ENCODE measurements around the gene LAMB4.

LAMB4 gene

DNA sequence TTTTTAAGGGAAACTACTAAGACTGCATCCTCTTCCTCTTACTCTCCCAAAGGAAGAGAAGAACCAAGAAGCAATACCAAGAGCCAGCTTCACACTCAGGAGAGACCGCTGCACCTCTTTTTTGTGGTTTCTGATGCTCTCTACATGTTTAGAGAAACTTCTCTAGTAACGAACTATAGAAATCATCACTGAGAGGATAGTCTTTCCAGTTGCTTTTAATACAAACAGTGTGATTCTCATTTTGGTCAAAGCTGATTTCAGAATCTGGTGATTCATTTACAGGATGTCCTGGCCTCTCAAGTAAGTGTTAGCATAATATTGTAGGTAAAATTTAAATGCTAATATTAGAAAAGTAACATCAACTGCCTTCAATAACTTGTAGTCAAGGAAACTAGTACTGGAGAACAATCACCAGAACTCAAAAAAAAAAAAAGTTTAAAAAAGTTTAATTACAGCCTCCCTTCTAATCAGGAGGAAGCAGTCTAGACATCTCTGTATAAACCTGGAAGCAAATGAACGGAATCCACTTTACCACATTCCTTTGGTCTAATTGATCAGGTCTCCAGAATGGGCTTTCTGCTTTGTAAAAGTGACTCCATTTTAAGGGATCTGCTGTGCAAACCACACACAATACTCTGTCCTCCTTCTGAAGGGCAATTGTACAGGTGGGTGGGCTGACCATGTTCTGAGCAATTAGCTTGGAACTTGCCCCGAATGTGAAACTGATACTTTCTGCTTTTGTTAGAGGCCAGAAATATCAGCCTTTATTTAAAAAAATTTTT lies 130.2 kb downstream of the LAMB4 start:
- DNase-seq (ENCODE audit: low read depth in 2 of 2, low spot score in 1 of 2) = no peak

DNA sequence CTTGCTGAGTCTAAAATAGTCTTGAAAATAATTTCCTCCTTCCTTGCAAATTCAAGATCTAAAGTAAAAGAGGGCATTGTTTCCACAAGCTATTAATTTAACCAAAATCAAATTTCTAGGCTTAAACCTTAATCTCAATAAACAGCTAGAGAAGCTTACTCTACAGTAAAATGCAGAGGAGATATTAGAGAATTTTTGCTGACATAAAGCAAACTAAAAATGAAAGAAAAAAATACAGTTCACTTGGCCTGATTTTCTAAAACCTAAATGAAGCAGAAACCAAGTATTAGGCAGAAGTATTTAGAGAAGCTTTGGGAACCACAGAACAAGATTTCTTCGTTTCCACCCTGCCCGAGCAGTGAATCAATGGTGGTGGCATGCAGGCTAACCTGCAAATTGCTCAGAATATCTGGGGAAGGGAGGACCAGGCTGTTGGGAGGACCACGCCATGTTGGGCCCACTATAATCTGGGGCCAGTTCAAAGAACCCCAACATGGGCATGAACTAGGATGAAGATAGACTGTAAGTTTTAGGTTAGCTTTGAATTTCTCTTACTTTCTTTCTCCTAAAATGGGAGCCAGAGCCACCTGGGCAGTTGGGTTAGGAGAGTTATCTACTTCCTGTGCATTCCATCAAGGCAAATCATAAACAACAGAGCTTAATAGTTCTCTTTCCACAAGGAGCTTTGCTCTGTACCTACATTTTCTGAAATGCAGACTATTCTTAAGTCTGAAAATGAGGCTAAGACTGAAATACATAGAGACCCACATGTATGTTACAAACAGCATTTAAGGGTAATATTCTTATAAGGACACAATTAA lies 131.3 kb downstream of the LAMB4 start:
- no peak for DNase-seq (ENCODE audit: low read depth in 2 of 2, low spot score in 1 of 2)

DNA sequence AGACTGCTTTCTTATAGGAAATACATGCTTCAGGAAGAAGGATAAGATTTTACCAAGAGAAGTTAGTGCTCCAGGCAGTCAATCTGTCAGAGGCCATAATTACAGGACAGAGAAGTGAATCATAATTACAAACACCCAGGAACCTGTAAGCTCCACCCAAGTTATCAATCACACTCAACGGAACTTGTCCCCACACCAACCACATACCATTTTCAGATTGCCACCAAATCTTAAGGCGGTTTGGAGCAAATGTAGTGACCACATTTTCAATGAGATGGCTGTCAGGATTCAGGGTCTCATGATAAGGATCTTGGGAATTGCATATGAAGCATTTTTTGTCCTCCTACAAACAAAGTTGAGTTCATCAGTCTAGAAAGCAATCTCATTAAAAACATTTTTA lies 132.0 kb downstream of the LAMB4 start:
- DNase-seq (ENCODE audit: low read depth in 2 of 2, low spot score in 1 of 2) = no peak

DNA sequence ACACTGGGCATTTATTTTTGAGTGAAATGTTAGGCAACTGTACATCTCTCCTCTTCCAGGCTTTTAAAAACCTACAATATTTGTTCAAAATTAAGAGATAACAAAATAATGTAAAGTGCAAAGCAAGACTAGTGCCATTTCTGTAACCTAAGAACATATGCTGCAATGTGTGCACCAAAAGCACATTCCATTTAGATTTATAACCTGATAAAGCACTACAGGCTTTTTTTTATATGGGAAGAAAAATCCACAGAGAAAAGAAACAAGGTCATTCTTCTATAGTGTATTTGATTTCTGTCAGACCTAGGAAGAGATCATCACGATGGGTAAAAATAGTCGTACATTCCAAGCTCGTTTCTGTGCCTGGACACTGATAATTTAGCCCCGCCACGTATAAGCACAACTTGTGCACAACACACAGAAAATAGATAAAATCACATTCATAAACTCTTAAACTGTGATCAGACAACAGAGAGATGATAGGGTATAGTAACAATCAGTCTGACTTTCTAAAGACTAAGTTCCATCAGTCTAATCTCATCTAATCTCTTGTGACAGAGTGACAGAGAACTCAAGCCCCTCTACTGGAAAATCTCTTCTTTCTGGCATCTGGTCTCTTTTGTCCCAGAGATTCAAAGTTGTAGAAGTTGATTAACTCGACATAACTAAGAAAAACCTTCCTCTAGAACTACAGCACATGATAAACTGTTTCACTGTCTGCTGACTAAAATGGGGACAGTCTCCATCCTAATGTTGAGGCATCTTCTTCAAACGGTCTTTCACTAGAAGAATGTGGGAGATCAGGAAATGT lies 133.9 kb downstream of the LAMB4 start:
- DNase-seq (ENCODE audit: low read depth in 2 of 2, low spot score in 1 of 2) = no peak

DNA sequence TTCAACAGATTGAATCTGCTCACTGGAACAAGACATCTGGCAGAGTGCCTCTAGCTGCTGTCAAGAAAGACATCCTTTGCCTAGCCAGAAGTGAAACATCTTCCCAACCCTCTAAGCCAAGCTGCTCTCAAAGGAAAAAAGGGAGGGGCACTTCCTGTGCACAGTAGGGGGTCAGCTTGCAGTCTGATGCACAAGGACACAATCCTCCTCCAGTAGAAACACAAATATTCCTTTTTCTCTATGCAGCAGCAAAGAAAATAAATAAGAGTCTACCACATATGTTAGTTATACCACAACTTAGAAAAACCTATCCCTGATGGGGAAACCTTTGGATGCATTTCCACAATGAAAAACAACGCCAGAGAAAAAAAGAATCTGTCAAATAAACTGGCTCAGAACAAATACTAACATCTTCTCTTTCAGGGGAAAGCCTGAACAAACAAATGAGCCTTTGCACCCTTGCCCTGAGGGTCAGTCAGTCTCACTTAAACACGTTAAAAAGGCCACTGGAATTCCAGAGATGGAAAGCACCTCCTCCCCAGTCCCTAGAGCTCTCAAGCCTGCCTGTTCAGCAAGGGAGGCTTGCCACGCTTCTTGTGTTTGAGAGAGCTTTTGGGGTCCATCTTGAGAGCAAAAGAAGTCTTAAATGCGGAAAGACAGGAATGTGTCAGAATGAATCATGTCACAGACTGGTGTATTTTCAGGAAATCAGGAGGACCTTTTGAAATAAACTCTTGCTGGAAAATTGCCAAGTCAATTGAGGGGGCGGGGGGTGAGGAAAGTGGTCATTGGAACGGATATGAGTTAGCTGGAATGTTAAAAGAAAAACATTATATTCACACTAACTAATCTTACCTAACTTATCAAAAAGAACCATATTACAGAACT lies 134.7 kb downstream of the LAMB4 start:
- DNase-seq (ENCODE audit: low read depth in 2 of 2, low spot score in 1 of 2) = no peak

DNA sequence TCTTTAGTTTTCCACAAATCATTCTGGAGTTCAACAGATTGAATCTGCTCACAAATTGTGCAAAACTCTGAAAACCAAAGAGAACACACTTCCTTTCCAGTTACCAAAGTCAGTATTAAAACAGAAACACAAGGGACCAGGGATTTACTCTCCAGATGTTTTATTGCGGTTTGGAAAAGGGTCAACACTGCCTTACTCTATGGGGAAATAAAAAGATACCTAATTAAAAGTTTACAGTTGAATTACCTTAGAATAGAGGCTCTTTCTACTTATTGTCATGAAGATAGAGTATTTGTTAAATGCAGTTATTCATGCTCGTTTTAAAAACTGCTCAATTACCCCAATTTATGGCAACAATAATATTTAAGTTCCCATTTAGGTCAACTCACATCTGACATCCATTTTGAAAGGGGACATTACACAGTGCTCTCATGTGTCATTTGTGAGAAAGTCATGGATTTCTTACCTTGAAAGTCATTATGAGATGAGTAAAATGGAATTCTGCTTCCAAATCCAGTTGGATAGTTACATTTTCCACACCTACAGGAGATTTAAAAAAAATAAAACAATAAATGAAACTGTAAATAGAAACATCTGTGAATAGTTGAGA lies 135.6 kb downstream of the LAMB4 start:
- no peak for DNase-seq (ENCODE audit: low read depth in 2 of 2, low spot score in 1 of 2)

DNA sequence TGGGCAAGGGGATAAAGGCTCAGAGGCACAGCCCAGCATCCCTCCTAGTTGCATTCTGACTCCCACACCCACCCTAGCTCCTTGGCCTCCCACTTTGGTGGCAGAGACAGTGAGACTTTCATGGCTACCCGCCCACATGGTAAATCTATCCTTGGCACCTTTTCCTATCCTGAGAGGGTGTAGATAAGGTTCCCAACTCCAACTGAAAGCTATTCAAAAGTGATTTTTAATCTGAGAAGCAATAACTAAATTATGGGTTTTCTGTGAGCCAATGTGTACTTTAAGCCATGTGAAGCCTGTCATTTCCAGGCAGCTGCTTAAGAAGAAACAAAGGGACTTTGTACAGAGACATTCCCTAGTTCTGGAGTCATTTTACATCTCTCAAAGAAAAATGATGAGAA lies 136.3 kb downstream of the LAMB4 start:
- no peak for DNase-seq (ENCODE audit: low read depth in 2 of 2, low spot score in 1 of 2)

DNA sequence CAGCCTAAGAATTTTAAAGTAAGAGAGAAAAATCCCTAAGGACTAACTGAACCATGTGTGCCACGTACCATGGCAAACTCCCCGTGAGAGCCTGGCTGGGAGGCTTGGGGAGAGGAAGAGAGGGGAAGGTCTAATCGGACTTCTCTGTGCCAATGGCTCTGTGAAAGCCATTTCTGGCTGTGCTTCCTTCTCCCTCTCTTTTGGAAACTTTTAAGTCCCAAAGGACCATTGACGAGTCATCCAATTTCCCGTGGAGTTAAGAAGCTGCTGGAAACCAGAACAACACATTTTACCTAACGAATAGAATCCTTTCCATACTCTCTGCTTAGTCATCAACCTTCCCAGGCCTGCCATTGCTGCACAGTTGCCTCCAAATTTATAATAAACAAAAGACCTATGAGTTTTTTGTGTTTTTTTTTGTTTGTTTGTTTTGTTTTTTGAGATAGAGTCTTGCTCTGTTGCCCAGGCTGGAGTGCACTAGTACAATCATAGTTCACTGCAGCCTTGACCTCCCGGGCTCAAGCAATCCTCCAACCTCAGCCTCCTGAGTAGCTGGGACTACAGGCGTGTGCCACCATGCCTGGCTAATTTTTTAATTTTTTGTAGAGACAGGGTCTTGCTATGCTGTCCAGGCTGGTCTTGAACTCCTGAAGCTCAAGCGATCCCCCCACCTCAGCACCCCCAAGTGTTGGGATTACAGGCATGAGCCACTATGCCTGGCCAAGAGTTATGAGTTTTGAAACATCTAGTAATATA lies 140.4 kb downstream of the LAMB4 start:
- no peak for DNase-seq (ENCODE audit: low read depth in 2 of 2, low spot score in 1 of 2)

DNA sequence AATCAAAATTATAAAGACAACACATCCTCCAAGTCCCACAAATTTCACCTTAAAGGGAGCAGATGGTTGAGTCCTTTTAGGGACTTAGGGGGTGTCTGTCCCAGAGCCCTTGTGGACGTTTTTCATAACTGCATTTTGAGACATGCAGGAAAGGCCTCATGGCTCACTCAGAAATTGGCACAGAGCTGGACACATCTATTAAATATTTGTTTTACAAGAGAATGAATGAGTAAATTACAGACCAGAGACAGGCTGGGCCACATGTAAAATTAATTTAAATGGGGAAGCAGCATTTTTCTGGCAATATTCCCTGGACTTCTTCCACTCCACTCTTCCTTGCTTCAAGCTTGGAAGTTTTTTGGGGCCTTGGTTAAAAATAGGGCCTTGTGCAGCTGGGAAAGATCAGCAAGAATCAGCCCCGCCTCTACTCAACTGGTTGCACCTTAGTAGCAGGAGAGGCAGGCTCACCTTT lies 147.2 kb downstream of the LAMB4 start:
- no peak for DNase-seq (ENCODE audit: low read depth in 2 of 2, low spot score in 1 of 2)

DNA sequence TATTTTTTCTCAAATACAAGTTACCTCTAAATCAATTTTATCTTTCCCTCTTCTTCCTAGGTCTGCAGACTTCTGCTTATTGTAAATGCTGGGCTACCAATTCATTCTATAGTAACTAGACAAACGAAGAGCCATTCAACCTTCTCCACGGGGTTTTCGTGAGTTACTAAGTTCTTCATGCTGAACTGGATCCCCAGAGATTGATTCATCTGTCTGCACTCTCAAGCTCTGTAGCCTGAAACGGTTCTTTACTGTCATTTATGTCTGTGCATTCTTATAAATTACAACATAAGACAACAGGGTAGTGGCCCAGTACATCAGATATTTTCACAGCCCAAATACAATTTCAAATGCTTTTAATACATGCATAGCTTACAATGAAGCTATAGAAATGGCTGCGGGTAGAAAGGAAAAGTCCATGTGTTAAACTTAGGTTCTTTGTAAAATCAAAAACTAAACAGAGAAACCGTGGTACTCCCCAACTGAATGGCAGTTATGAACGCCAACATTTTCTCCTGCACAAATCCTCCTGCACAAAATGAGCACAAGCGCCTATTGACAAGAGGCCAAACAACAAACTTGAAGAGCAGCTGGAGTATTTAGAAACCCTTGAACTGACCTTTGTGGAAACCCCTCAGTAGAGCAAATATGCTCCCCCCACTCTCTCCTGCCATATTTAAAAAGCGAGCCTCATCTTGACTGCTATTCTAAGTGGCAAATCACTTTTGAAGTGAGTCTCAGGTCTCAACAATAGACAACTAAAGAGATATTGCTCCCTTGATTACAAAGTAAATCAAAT lies 147.9 kb downstream of the LAMB4 start:
- no peak for DNase-seq (ENCODE audit: low read depth in 2 of 2, low spot score in 1 of 2)

DNA sequence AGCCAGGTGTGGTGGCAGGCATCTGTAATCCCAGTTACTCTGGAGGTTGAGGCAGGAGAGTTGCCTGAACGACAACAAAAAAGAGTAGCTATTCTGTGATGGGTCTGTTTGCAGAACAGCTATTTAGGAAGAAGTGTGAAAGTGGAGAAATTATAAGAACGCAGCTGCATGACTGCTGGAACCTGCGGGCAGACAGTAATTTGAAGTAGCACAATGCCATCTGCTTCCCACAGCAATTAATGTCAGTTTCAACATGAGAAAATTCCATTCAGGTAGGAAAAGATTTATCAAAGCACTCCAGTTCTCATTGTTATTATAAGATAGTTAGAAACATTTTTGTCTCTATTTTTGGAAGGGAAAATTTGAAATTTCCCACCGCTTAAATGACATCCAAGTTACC lies 148.7 kb downstream of the LAMB4 start:
- no peak for DNase-seq (ENCODE audit: low read depth in 2 of 2, low spot score in 1 of 2)

DNA sequence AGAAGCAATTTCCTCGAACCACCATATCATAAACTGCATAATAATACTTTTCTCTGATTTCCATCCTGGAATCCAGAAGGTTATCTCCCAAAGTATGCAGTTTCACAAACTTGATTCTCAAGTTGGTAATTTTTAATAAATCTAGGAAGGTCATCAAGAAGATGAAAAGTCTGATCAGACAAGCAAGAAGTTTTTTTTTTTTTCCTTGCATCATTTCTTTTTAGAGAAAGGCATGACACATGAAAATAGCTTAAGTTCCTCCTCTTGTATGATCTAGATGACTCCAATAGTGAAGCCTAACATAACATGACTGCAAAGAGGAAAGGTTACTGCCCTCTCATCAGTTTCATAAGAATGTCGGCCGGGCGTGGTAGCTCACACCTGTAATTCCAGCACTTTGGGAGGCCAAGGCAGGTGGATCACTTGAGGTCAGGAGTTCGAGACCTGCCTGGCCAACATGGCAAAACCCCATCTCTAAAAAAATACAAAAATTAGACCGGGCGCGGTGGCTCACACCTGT lies 149.4 kb downstream of the LAMB4 start:
- DNase-seq (ENCODE audit: low read depth in 2 of 2, low spot score in 1 of 2) = no peak

DNA sequence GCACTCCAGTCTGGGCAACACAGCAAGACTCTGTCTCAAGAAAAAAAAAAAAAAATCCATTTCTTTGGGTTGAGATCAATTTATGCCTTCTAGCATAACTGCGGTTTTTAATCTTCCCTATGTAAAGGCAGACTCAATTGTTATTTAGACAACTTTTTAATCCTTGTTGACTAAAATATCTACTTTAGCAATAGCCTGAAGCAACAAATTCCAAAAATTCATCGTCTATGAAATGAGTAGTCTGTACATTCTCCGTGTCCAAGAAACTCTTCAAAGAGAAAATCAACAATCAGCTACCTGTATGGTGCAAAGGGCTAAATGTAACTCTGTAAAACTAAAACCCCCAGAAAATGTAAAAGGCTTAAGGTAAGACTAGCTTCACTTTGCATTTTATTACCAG lies 150.0 kb downstream of the LAMB4 start:
- no peak for DNase-seq (ENCODE audit: low read depth in 2 of 2, low spot score in 1 of 2)

DNA sequence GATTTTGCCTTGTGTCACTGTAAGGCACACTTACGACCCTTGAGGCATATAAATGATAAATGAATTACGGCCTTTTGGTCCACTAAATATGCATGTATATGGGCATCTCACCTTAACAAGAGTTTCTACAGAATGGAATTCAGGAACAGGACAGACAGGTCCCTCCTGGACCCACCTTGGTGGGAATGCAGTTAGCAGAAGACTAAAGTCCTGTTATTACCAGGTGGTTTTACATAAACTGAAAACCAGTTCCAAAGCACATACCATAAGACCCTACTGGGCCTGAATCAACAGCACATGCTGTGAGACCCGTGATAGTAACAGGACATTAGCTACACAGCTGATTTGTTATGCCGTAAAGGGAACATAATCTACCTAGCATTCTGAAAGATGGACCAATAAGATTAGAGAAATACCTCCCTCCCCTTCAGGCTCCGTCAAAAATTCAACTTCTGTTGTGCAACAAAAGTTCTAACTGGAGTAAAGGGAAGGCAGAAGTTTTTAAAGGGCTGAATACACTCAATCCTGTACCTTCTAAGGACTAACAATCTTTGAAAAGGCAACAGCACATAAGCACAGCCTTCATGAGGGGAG lies 151.2 kb downstream of the LAMB4 start:
- no peak for DNase-seq (ENCODE audit: low read depth in 2 of 2, low spot score in 1 of 2)

DNA sequence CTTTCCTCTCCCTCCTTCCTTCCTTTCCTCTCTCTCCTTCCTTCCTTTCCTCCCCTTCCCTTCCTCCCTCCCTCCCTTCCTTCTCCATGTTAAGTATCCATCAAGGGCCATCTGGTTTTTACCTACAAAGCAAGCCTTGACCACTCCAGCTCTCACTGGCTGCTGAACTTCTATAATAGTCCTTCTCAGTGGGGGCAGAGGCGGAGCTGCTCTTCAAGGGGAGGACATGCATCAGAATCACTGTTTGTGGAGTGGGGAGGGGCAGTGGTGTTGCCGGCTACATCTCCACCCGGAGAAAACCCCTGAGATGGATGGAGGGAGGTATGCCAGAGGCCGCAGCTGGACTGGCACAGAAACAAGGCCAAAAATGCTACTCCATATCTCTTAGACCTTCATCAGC lies 153.1 kb downstream of the LAMB4 start:
- DNase-seq (ENCODE audit: low read depth in 2 of 2, low spot score in 1 of 2) = no peak

DNA sequence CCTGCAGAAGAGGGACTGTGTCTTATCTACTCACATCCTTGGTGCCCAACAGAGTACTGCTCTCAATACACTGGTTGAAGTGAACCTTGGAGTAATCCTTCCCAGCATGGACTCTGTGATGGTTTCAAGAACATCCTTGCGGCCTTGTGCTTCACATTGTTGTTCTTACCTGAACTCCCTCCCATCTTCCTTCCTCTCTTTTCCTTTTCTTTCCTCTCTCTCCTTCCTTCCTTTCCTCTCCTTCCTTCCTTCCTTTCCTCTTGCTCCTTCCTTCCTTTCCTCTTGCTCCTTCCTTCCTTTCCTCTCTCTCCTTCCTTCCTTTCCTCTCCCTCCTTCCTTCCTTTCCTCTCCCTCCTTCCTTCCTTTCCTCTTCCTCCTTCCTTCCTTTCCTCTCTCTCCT lies 153.5 kb downstream of the LAMB4 start:
- no peak for DNase-seq (ENCODE audit: low read depth in 2 of 2, low spot score in 1 of 2)

DNA sequence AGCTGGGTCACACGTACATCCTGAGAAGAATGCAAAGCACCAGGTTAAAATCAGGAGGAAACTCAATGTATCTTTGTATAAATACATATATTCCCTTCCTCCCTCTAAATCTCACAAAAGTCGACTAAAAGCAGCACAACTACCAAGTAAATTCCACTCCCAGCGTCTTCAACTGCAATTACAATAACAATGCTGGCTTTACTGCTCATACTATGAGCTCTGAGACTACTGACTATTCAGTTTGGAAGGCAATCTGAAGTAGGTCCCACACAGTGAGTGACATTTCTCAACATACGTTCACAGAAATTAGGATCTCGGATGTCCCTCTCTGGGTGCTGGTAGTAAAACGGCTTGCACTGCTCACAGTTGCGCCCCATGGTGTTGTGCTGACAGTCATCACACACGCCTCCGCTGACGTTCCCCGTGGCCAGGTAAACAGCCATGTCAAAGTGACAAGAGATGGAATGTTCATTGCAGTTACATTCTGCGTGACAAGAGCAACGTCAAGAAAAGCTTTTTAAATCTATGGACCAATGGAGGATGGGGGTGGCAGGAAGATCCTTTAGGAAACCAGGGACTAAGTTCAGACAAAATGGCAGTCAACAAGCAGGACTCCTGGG lies 154.7 kb downstream of the LAMB4 start:
- no peak for DNase-seq (ENCODE audit: low read depth in 2 of 2, low spot score in 1 of 2)

DNA sequence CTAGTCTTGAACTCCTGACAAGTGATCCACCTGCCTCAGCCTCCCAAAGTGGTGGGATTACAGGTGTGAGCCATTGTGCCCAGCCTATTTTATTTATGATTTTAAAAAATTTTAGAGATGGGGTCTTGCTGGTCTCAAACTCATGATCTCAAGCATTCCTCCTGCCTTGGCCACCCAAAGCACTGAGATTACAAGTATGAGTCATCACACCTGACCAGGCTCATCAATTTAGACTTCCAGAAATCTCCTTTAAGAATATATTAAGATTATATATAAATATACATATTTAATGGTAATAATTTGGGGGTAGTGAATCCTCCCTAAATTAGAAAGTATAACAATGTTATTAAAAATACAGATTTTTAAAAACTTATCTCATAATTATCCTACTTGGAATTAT lies 156.3 kb downstream of the LAMB4 start:
- no peak for DNase-seq (ENCODE audit: low read depth in 2 of 2, low spot score in 1 of 2)

Measured in stimulated activated CD8-positive, alpha-beta memory T cell treated with anti-CD3 and anti-CD28 coated beads, Interleukin-4, amount 100 ng/mL, for 4 hours (primary cell).